Smooth muscle cell of the brain vasculature (primary cell): ENCODE results near the gene ARHGAP23.
"Not testable (repeated sequence)": the region's sequence is repeated elsewhere in the genome, so short reads cannot be mapped to it uniquely, and the experiment has no call there.

Experiments used
- DNase-seq: peaks from one replicate; pipeline ENCODE4 v3.0.0-alpha.2; 2012; ENCODE audit warnings: low read depth, low spot score

ARHGAP23 gene

GRCh38 chr17:38510421-38511149 is 82.3 kb downstream of the ARHGAP23 start:
- DNase-seq: no peak

- DNase-seq: no peak
Measured at GRCh38 chr17:38511150-38512108, 83.2 kb downstream of the ARHGAP23 start.

GRCh38 chr17:38512473-38513058 is 84.3 kb downstream of the ARHGAP23 start:
- DNase-seq: no peak

GRCh38 chr17:38526526-38526925 is 98.3 kb downstream of the ARHGAP23 start:
- DNase-seq: not testable (repeated sequence)

GRCh38 chr17:38528141-38528540 is 99.9 kb downstream of the ARHGAP23 start:
- DNase-seq: not testable (repeated sequence)

GRCh38 chr17:38530856-38531255 is 102.6 kb downstream of the ARHGAP23 start:
- not testable (repeated sequence) for DNase-seq

GRCh38 chr17:38531761-38532160 is 103.5 kb downstream of the ARHGAP23 start:
- not testable (repeated sequence) for DNase-seq

- no peak for DNase-seq
Measured at GRCh38 chr17:38532451-38532850, 104.2 kb downstream of the ARHGAP23 start.

GRCh38 chr17:38533241-38533640 is 105.0 kb downstream of the ARHGAP23 start:
- DNase-seq: no peak

GRCh38 chr17:38533866-38534497 is 105.7 kb downstream of the ARHGAP23 start:
- no peak for DNase-seq

- DNase-seq: no peak
Measured at GRCh38 chr17:38534498-38534885, 106.2 kb downstream of the ARHGAP23 start.

- no peak for DNase-seq
Measured at GRCh38 chr17:38535886-38536285, 107.6 kb downstream of the ARHGAP23 start.

- DNase-seq: no peak
Measured at GRCh38 chr17:38536661-38537060, 108.4 kb downstream of the ARHGAP23 start.

- no peak for DNase-seq
Measured at GRCh38 chr17:38538906-38539305, 110.6 kb downstream of the ARHGAP23 start.

GRCh38 chr17:38539386-38539785 is 111.1 kb downstream of the ARHGAP23 start:
- DNase-seq: no peak

- DNase-seq: no peak
Measured at GRCh38 chr17:38540514-38541045, 112.3 kb downstream of the ARHGAP23 start.

- no peak for DNase-seq
Measured at GRCh38 chr17:38541281-38541680, 113.0 kb downstream of the ARHGAP23 start.

- no peak for DNase-seq
Measured at GRCh38 chr17:38542286-38542685, 114.0 kb downstream of the ARHGAP23 start.

- no peak for DNase-seq
Measured at GRCh38 chr17:38543403-38544174, 115.3 kb downstream of the ARHGAP23 start.

- no peak for DNase-seq
Measured at GRCh38 chr17:38544175-38544838, 116.0 kb downstream of the ARHGAP23 start.
